ENCODE measurements around the gene NCAM2.

NCAM2 gene

GRCh38 chr21:21179619-21180298 is 181.6 kb downstream of the NCAM2 start:
- H3K9me3 ChIP-seq (ENCODE audit: control insufficient read depth in 1 of 2, low read length in 2 of 2) = no peaks in the 10 kb centered on the region
- H3K4me1 ChIP-seq (ENCODE audit: control insufficient read depth in 1 of 2, insufficient read depth in 2 of 2, low read length in 2 of 2) = no peaks in the 10 kb centered on the region
- H3K27ac ChIP-seq (ENCODE audit: low read length) = no peak overlapping the region
- no peaks in the 10 kb centered on the region for H3K36me3 ChIP-seq (ENCODE audit: control insufficient read depth in 1 of 2, insufficient read depth in 2 of 2, low read length in 2 of 2)
- H3K27me3 ChIP-seq (ENCODE audit: low read depth, low read length) = no peaks in the 10 kb centered on the region
- no peak overlapping the region for H3K4me3 ChIP-seq (ENCODE audit: low read depth in 1 of 2, low read length in 2 of 2)

- no peak overlapping the region for H3K4me3 ChIP-seq (ENCODE audit: low read depth in 1 of 2, low read length in 2 of 2)
- H3K27me3 ChIP-seq (ENCODE audit: low read depth, low read length) = no peaks in the 10 kb centered on the region
- H3K36me3 ChIP-seq (ENCODE audit: control insufficient read depth in 1 of 2, insufficient read depth in 2 of 2, low read length in 2 of 2) = no peaks in the 10 kb centered on the region
- no peaks in the 10 kb centered on the region for H3K4me1 ChIP-seq (ENCODE audit: control insufficient read depth in 1 of 2, insufficient read depth in 2 of 2, low read length in 2 of 2)
- H3K9me3 ChIP-seq (ENCODE audit: control insufficient read depth in 1 of 2, low read length in 2 of 2) = no peaks in the 10 kb centered on the region
- no peak overlapping the region for H3K27ac ChIP-seq (ENCODE audit: low read length)
Measured at GRCh38 chr21:21182401-21183010, 184.3 kb downstream of the NCAM2 start.

DNA sequence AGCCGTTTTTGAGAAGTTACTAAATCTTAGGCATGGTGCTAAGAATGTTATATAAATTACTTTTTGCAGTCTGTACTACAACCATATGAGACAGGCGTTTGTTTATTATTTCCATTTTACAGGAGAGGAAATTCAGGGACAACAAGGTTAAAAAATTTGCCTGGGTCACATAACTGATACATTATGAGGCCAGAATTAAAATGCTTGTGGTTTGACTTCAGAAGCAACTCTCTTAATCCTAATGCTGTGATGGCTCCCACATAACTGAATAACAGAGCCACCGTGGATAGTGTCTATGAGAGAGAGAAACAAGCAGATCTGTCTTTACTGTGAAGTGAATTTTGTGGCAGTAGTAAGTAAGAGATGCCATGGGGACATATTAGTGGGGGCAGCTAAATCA is 184.9 kb downstream of the NCAM2 start:
- Histone ChIP-seq H3K9me3 (ENCODE audit: control insufficient read depth in 1 of 2, low read length in 2 of 2) (no peaks in the 10 kb centered on the region), H3K4me1 (ENCODE audit: control insufficient read depth in 1 of 2, insufficient read depth in 2 of 2, low read length in 2 of 2) (no peaks in the 10 kb centered on the region), H3K27ac (ENCODE audit: low read length) (no peak overlapping the region), H3K36me3 (ENCODE audit: control insufficient read depth in 1 of 2, insufficient read depth in 2 of 2, low read length in 2 of 2) (no peaks in the 10 kb centered on the region), H3K27me3 (ENCODE audit: low read depth, low read length) (no peaks in the 10 kb centered on the region), H3K4me3 (ENCODE audit: low read depth in 1 of 2, low read length in 2 of 2) (no peak overlapping the region)

DNA sequence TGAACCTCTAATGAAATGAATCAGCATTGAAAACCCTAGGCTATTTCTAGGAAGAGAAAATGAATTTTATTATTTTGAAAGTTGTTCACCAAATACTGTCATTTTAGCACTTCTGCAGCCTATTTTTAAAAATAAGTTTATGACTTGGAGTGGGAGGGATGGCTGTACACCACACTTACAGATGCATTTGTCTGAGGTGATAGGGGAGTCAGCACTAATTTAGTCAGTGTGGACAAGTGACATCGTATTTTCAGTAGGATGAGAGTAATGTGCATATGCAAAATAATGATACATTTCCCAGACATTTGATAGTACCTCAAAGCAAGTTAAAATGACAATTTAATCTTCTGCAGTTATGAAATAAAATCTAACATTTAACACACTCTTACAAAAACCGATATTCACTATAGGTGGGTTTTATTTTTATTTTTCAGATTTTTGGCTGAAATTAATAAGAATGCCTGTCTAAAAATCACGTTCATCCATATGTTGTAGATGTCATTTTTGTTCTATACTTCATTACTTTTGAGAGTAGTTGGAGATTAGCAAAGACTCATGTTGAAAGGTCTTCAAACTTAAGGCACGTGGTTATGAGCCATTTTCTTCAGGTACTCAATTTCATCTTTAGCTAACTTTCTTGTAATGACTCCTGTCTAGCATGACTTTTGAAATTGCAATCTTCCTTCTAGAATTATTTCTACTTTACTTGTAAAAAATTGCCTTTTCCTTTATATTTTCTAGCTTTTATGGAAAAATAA is 186.7 kb downstream of the NCAM2 start:
- Histone ChIP-seq H3K27ac (ENCODE audit: low read length) (no peak overlapping the region), H3K4me3 (ENCODE audit: low read depth in 1 of 2, low read length in 2 of 2) (no peak overlapping the region), H3K4me1 (ENCODE audit: control insufficient read depth in 1 of 2, insufficient read depth in 2 of 2, low read length in 2 of 2) (no peaks in the 10 kb centered on the region), H3K9me3 (ENCODE audit: control insufficient read depth in 1 of 2, low read length in 2 of 2) (no peaks in the 10 kb centered on the region), H3K36me3 (ENCODE audit: control insufficient read depth in 1 of 2, insufficient read depth in 2 of 2, low read length in 2 of 2) (no peaks in the 10 kb centered on the region), H3K27me3 (ENCODE audit: low read depth, low read length) (no peaks in the 10 kb centered on the region)

- no peak overlapping the region for H3K4me3 ChIP-seq (ENCODE audit: low read depth in 1 of 2, low read length in 2 of 2)
- H3K4me1 ChIP-seq (ENCODE audit: control insufficient read depth in 1 of 2, insufficient read depth in 2 of 2, low read length in 2 of 2) = no peaks in the 10 kb centered on the region
- no peaks in the 10 kb centered on the region for H3K36me3 ChIP-seq (ENCODE audit: control insufficient read depth in 1 of 2, insufficient read depth in 2 of 2, low read length in 2 of 2)
- H3K27me3 ChIP-seq (ENCODE audit: low read depth, low read length) = no peaks in the 10 kb centered on the region
- H3K9me3 ChIP-seq (ENCODE audit: control insufficient read depth in 1 of 2, low read length in 2 of 2) = no peaks in the 10 kb centered on the region
- H3K27ac ChIP-seq (ENCODE audit: low read length) = no peak overlapping the region
Measured at GRCh38 chr21:21187579-21187978, 189.4 kb downstream of the NCAM2 start.

- Histone ChIP-seq H3K27me3 (ENCODE audit: low read depth, low read length) (no peaks in the 10 kb centered on the region), H3K36me3 (ENCODE audit: control insufficient read depth in 1 of 2, insufficient read depth in 2 of 2, low read length in 2 of 2) (no peaks in the 10 kb centered on the region), H3K4me3 (ENCODE audit: low read depth in 1 of 2, low read length in 2 of 2) (no peak overlapping the region), H3K9me3 (ENCODE audit: control insufficient read depth in 1 of 2, low read length in 2 of 2) (no peaks in the 10 kb centered on the region), H3K4me1 (ENCODE audit: control insufficient read depth in 1 of 2, insufficient read depth in 2 of 2, low read length in 2 of 2) (no peaks in the 10 kb centered on the region), H3K27ac (ENCODE audit: low read length) (no peak overlapping the region)
Measured at GRCh38 chr21:21188513-21189195, 190.4 kb downstream of the NCAM2 start.

DNA sequence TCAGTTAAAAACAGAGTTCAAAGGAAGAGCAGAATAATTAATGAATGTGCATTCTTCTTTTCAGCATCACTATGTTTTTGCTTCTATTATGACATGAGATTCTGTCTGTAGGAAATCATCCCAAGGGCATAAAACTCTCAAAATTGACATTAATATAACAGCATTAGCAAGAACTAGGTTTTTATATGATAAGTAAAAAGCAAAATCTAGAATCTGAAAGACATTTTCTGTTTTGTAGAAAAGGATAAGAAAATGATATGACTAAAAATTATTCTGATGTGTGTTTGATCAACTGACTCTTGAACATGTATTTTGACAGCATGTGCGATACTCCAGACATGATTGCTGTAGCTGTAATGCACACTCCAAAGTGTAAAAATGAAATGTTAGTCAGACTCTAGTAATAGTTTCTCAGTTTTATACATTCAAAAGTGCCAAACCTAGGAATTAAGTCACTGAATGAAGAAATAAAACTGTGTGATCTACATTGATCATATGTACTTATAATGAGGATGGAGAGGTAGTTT is 197.3 kb downstream of the NCAM2 start:
- no peaks in the 10 kb centered on the region for H3K4me1 ChIP-seq (ENCODE audit: control insufficient read depth in 1 of 2, insufficient read depth in 2 of 2, low read length in 2 of 2)
- H3K27me3 ChIP-seq (ENCODE audit: low read depth, low read length) = no peaks in the 10 kb centered on the region
- no peaks in the 10 kb centered on the region for H3K9me3 ChIP-seq (ENCODE audit: control insufficient read depth in 1 of 2, low read length in 2 of 2)
- no peaks in the 10 kb centered on the region for H3K36me3 ChIP-seq (ENCODE audit: control insufficient read depth in 1 of 2, insufficient read depth in 2 of 2, low read length in 2 of 2)
- no peak overlapping the region for H3K4me3 ChIP-seq (ENCODE audit: low read depth in 1 of 2, low read length in 2 of 2)
- H3K27ac ChIP-seq (ENCODE audit: low read length) = no peak overlapping the region

DNA sequence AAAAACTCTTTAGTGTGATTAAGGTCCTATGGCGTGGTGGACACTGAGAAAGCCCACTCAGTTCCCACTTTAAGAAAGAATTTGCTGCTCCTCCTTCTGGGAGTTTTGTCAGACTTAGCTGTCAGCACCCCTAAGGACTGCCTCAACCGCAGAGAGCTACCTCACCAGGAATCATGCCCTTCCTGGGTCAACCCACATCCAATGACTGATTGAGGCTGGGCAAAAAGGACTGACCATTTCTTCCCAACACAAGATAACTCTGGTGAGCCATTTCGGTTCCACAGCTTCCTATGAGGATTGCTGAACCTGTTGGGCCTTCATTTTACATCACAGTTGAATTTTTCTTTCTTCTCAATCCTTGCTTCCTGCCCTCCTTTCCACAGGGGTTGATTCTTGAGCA is 197.9 kb downstream of the NCAM2 start:
- H3K27ac ChIP-seq (ENCODE audit: low read length) = no peak overlapping the region

GRCh38 chr21:21196848-21197247 is 198.6 kb downstream of the NCAM2 start:
- no peaks in the 10 kb centered on the region for H3K27me3 ChIP-seq (ENCODE audit: low read depth, low read length)
- no peaks in the 10 kb centered on the region for H3K36me3 ChIP-seq (ENCODE audit: control insufficient read depth in 1 of 2, insufficient read depth in 2 of 2, low read length in 2 of 2)
- no peaks in the 10 kb centered on the region for H3K9me3 ChIP-seq (ENCODE audit: control insufficient read depth in 1 of 2, low read length in 2 of 2)
- no peak overlapping the region for H3K4me3 ChIP-seq (ENCODE audit: low read depth in 1 of 2, low read length in 2 of 2)
- H3K27ac ChIP-seq (ENCODE audit: low read length) = no peak overlapping the region
- no peaks in the 10 kb centered on the region for H3K4me1 ChIP-seq (ENCODE audit: control insufficient read depth in 1 of 2, insufficient read depth in 2 of 2, low read length in 2 of 2)

More for the DNA sequence above, 197.9 kb downstream of the NCAM2 start:
- Histone ChIP-seq H3K27me3 (ENCODE audit: low read depth, low read length) (no peaks in the 10 kb centered on the region), H3K9me3 (ENCODE audit: control insufficient read depth in 1 of 2, low read length in 2 of 2) (no peaks in the 10 kb centered on the region), H3K36me3 (ENCODE audit: control insufficient read depth in 1 of 2, insufficient read depth in 2 of 2, low read length in 2 of 2) (no peaks in the 10 kb centered on the region), H3K4me1 (ENCODE audit: control insufficient read depth in 1 of 2, insufficient read depth in 2 of 2, low read length in 2 of 2) (no peaks in the 10 kb centered on the region), H3K4me3 (ENCODE audit: low read depth in 1 of 2, low read length in 2 of 2) (no peak overlapping the region)

DNA sequence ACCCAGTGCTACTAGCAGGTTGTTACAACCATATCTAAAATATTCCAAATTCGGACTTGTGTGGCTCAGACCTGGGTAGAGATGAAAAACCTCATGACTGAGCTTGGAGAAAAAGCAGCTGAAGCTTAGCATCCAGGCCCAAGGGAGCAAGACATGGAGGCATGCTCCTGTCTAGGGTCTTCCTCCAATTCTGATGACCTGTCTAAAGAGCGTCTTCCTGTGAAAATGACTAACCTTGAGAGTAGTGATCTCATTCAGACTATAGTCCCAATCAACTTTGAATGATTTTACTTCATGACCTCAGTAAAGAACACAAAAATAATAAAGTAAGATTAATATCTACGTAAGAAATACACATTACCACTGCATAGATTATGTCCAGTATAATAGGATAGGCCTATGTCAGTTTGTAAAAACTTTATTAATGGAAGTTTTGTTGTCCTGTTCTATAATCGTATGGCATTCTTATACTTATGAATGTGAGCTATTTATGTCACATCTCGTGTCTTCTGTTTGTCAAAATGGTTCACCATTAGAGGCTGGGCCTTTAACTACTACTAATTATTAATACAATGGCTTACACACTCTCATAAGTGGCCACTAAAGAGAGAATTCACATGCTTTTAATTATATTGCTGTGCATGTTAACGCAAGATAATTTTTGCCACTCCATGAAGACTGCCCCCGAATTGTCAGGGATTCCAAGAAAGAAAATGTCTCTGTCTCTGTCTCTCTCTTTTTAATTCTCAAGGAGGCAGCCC is 201.3 kb downstream of the NCAM2 start:
- Histone ChIP-seq H3K36me3 (ENCODE audit: control insufficient read depth in 1 of 2, insufficient read depth in 2 of 2, low read length in 2 of 2) (no peaks in the 10 kb centered on the region), H3K9me3 (ENCODE audit: control insufficient read depth in 1 of 2, low read length in 2 of 2) (no peaks in the 10 kb centered on the region), H3K27ac (ENCODE audit: low read length) (peak overlapping the region; percentile 74), H3K27me3 (ENCODE audit: low read depth, low read length) (no peaks in the 10 kb centered on the region), H3K4me1 (ENCODE audit: control insufficient read depth in 1 of 2, insufficient read depth in 2 of 2, low read length in 2 of 2) (no peaks in the 10 kb centered on the region), H3K4me3 (ENCODE audit: low read depth in 1 of 2, low read length in 2 of 2) (no peak overlapping the region)
